NCI-H510A (cell line): ENCODE results near the gene MAP2.
"Not testable (repeated sequence)": the region's sequence is repeated elsewhere in the genome, so short reads cannot be mapped to it uniquely, and the experiment has no call there.

Source experiments
- DNase-seq: peaks from one replicate; lab custom pipeline; 2025; lab: John Stamatoyannopoulos, UW

MAP2 gene

DNA sequence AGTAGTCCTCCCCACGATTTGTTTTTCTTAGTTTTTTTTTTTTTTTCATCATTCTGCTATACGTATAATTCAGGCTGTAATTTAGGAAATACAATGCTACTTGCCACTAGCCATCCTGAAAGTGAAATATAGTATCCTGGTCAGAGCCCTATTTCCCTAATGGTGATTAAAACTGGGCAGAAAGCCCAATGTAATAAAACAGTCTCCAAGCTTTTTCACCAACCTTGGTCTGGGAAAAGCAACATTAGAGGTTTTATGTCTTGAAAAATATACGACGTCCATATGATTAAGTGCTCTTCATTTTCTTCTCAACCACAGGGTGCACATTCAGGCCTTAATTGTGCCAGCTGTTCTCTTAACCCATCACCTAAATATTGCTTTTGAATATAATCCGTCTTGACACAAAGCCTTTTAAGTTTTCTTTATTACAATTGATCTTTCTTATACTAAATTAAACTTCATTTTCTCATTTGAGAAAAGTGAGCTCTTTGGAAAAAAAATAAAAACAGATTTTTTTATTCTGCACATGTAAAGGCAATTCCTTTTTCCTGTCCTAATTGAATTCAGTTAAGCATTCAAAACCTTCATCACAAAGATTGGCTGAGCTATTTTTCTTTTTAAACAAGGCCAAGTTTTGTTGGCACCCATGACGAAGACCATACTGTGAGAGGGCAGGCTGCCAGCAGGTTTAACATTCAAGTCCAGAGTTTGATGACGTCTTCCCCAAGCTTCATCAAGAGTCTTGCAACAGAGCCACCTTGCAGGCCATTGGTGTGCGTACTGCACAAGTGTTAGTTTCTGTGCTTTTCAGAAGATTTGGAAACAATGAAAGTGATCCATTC is 52.7 kb downstream of the MAP2 start:
- DNase-seq, result no peak

DNA sequence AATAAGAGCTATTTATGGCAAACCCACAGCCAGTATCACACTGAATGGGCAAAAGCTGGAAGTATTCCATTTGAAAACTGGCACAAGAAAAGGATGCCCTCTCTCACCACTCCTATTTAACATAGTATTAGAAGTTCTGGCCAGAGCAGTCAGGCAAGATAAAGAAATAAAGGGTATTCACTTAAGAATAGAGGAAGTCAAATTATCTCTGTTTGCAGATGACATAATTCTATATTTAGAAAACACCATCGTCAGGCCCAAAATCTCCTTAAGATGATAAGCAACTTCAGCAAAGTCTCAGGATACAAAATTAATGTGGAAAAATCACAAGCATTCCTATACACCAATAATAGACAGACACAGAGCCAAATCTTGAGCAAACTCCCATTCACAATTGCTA is 68.4 kb downstream of the MAP2 start:
- DNase-seq, result not testable (repeated sequence)

DNA sequence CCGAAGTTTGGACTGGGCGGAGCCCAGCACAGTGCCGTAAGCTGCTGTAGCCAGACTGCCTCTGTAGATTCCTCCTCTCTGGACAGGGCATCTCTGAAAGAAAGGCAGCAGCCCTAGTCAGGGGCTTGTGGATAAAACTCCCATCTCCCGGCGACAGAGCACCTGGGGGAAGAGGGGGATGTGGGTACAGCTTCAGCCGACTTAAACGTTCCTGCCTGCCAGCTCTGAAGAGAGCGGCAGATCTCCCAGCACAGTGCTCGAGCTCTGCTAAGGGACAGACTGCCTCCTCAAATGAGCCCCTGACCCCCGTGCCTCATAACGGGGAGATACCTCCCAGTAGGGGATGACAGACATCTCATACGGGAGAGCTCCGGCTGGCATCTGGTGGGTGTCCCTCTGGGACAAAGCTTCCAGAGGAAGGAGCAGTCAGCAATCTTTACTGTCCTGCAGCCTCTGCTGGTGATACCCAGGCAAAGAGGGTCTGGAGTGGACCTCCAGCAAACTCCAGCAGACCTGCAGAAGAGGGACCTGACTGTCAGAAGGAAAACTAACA is 71.3 kb downstream of the MAP2 start:
- DNase-seq, result not testable (repeated sequence)

DNA sequence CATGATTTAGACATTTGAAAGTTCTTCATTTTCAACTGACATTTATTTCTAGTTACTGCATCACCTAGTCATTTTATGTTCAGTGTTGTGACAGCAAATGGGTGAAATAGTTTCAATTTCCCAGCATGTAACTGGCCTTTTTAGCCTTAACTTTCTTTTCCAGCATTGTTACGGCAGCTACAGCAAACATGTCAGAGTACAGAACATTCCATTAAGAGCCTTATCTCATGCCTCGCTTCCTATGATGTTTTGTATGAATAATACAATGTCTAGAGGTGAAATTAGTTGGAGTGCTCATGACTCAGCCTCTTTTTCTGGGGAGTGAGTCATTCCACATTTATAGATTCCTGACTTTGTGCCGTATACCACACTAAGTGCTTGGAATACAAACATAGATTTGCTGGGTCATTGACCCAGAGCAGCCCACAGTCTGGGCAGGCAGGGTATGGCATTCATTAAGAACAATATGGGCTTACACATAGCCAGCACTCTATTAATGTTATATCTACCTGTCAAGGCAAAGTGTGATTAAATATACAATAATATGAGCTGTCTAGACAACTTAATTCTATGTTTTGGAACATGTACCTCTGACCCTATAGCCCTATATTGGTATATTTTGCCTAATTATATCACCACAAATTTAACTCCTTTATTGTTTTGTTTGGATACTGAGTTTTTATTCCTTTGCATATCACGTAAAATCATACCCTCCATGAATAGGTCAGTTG is 72.2 kb downstream of the MAP2 start:
- no peak for DNase-seq

DNA sequence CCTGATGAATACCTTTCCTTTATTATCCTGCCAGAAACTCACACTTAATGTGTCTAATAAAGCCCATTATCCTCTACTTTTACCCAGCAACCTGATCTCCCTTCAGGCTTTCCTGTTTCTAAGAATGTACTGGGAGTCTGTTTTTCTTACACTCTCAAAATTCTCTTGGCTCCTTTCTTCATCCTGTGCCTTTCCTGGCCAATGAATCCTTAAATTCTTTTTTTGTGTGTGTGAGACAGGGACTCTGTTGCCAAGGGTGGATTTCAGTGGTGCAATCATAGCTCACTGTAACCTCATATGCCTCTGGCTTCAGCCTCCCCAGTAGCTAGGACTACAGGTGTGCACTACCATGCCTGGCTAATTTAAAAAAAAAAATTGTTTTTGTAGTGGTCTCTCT is 72.7 kb downstream of the MAP2 start:
- no peak for DNase-seq

DNA sequence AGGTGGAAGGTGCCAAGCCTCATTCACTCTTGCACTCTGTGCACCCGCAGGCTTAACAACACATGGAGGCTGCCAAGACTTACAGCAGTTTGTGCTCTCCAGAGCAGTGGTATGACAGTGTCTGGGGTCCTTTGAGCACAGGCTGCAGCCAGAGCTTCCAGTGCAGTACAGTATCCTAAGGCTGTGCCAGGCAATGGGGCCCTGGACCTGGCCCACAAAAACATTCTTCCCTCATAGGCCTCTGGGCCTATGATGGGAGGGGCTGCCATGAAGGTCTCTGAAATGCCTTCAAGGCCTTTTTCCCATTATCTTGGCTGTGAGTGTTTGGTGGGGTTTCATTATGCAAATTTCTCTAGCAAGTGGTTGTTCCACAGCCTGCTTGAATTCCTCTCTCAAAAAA is 74.8 kb downstream of the MAP2 start:
- DNase-seq, result no peak

DNA sequence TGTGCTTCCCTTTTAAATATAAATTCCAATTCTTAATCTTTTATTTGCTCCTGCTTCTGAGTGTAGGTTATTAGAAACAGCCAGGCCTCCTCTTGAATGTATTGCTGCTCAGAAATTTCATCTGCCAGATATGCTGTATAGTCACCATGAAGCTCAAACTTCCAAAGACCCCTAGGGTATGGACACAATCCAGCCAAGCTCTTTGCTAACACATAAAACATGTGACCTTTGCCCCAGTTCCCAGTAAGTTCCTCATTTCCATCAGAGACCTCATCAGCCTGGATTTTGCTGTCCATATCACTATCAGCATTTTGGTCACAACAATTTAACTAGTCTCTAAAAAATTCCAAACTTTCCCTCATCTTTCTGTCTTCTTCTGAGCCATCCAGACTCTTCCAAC is 75.2 kb downstream of the MAP2 start:
- DNase-seq, result no peak

DNA sequence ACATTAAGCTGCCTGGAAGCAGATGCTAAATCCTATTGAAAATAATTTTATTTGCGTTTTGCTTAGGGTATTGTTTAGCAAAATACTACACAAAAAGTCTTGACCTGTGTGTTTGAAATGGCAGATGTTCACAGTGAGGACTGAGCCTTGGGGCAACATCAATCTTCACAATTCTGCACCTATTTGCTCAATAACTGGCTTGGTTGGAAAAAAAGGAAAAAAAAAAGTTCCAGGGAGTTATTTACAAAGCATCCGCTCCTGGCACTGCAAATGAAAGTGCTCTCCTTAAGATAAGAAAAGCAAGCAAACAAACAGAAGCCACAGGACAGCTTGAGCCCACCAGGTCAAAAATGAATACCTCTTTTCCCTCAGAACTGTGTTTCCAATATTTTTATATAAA is 77.7 kb downstream of the MAP2 start:
- DNase-seq, result no peak

DNA sequence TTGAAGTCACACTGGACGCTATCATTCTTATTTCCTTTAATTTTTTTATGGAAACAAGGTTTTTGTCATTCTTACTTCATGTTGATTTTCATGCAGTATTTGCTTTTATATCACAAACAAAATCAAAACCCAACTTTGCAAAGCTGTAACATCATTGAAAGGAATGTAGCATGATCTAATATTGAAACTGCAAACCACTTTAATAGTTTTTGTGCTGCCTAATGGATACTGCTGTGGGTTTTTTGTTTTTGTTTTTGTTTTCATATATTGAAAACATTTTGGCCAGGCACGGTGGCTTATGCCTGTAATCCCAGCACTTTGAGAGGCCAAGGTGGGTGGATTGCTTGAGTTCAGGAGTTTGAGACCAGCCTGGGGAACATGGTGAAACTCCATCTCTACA is 81.6 kb downstream of the MAP2 start:
- no peak for DNase-seq

DNA sequence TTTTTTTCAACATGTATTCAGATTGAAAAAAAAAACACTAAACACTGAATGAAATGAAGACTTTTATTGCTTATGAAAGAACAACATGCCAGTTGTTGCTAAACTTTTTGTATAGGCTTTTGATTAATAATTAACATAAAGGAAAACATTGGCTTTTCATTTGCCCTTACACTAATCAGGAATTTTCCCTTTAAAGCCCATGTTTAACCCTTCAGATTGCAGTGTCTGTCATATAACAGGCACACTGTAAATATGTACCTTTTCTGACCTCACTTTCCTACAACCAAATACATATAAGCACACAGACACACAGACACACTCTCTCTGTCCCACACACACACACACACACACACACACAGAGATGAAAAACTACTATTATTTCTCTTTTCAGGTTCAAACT is 84.4 kb downstream of the MAP2 start:
- no peak for DNase-seq

DNA sequence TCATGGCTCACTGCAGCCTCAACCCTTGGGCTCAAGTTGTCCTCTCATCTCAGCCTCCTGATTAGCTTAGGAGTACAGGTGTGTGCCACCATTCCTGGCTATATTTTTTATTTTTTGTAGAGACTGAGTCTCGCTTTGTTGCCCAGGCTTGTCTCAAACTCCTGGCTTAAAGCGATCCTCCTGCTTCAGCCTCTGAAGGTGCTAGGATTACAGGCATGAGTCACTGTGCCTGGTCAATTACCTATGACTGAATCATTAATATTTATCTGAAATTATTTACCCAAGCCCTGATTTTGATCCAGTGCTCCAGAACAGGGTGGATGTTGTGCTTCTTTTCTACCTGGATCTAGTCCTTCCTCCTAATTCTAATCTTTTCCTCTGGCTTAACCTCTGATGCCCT is 87.8 kb downstream of the MAP2 start:
- DNase-seq, result no peak

DNA sequence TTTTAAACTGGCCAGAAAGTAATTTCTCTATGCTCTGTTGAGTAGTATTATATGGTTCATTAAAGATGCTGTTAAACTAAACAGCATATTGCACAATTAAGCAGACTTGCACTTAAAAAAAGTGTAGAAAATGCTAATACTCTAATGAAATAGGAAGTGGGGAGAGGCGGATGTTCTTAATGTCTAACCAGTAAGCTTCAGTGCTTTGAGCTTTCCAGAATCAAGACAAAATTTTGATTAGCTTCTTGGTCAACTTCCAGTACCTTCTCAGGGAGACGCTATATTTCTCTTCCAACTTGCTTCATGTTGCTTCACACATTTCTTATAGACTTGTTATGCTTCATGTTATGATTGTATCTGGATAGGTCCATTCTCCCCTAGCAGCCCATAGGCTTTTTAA is 89.1 kb downstream of the MAP2 start:
- DNase-seq, result no peak

DNA sequence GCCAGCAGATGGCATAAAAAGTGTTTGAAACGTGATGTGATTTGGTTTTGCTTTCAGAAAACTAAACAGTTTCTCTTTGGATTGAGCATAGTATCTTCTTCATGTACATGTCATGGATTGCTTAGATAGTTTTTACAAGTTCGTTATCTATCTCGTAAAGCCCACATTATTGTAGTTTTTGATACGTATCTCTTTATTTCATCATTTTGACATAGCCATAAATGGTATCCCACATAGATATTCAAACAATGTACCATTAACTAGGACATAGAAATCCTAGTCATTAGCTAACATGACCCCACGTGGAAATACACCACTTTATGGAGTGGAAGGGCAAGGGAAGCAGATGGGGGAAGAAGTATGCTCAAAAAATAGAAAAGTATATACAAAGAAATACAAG is 93.6 kb downstream of the MAP2 start:
- DNase-seq, result no peak

DNA sequence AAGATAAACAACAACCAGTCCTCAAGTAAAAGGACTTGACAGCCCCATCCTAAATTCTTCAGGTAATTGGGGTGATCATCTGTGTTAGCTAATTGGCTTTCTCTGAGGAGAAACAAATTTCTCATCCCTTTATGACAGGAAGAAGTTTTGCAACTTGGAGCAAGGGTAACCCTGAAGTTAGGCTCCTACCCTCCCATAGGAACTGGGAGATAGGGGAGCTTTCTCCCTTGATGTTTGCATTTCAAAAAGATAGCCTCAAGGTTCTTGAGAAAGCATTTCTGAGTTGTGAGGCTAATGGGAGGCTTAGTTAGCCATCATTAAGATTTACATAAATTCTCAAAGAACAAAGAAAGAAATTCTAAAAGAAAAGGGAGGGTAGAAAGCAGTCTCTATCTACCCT is 95.4 kb downstream of the MAP2 start:
- no peak for DNase-seq

DNA sequence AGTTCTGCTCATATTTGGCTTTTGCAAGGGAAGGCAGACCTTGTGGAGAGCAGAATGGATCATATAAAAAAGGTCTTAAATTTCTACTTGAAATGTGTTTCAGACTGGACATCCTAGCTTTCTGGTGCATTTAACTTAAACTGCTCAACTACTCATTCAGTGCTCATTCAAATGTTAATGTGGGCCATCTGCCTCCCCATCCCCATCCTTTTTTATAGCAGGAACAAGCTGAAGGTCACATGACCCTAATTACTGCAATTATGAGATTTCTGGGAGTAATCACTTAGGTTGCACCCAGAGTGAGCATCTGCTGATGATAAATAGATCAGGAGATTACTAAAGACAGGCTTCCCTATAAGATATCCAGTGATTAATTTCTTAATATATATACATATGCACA is 96.1 kb downstream of the MAP2 start:
- DNase-seq, result no peak

DNA sequence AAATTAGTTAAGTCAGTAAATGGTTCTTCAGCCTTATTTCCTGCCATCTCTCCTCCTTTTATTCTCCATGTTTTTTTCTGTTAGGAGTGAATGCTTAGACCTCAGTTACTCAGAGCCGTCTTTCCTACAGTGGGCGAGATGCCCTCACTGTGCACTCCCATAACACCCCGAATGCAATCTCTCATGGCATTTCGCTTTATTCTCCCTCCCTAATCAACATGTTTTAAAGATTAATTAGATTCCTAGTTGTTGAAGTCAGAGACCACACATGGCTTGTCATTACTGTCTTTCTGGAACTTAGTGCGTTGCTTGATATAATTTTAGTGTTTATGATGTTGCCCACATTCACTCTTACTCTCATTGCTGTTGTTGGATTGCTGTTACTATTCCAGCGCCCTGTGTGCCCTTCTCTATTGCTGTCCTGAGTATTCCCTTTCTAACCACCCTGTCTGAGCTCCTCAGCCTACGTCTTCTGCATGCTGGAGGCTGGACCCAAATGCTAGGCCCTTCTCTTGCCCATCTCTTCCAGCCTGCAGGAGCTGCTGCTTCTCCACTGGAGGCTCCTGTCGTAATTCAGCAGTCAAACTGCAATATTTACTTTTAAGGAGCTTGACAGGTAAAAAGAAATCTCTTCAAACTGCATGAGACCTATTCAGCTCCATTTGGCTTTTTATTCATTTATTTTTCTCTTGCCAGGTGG is 99.3 kb downstream of the MAP2 start:
- DNase-seq, result no peak

DNA sequence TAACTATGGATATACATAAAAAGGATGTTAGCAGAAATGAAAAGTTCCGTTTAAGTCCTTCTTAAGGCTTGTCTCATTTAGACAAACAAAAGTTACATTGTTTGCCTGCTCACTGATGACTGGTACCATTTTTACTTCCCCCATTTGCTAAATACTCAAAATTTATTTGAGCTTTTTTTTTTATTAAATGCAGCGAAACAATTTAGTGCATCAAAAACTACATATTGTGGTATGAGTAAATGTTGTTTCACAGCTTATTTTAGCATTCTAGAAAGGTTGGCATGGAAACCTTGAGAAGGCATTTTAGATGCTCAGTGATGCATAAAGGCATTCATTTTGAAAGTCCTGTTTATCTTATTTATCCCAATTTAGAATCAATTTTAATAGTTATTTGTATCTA is 100.0 kb downstream of the MAP2 start:
- DNase-seq, result no peak

DNA sequence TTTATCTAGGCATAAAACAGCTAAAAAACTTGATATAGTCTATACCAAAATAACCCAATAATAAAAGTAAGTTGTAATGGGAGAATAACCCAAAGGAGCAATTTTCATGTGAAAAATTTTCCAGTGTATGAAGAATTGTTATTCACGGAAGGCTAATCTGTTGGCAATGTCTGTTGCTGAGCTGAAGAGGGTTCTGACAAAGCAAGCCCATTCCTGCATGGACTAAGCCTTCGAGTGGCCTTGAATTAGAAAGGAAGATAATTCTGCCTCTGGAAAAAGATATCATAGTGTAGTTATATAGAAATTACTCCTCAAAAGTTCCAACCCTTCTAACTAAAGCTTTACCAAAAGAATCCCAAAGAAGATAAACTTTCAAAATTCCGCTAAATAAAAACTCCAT is 101.5 kb downstream of the MAP2 start:
- no peak for DNase-seq

DNA sequence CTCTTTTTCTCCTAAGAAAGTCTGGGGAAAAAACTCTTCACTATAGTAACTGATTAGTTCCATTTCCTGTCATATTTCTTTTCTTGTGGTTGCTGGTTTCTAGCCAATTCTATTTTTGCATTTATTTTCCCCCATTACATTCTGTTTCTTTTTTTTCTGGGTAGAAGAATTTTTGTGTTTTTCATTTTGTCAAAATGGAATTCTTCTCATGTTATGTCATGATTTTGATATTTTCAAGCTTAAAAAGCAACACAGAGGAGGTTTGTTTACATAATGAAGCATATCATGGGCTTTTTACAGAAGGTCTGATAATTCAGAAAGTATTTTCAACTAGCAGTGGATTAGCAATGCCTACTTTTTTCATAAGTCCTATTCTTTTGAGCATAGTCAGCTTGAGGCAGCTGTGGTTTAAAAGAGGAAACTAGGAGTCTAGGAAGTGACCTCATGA is 102.0 kb downstream of the MAP2 start:
- DNase-seq, result no peak

DNA sequence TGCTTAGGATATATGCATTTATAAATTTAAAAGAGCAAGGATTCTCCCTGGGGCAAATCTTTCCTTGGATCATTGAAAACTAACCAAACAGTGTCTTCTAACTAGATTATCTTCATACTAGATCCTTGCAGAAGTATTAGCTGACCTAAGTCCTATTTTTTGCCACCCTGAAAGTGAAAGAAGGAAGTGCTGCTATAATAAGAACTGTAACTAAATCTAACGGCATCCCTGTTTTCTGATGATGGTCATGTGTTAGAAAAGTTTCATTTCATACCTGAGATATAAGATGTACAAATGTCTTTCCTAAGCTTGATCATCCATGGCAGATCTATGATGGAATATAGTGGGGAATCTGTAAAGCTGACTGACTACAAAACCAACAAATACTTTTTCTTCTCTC is 102.7 kb downstream of the MAP2 start:
- DNase-seq, result no peak

DNA sequence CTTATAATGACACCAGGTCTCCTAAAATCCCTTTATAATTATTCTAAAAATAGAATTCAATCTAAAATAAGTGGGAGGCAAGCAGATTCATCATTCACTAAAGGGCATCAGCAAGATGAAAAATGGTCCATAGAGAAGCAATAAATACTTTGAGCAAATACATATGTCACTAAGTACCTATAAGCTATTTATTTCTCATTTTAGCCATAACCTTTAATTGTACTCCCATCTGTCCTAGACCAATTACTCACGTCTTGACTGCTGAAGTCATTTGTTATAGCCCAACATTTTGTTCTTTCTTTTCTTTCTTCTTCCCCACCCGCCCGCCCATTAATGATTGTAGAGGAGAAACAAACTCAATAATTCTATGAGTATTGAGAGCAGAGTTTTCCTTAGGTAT is 105.7 kb downstream of the MAP2 start:
- DNase-seq, result no peak

DNA sequence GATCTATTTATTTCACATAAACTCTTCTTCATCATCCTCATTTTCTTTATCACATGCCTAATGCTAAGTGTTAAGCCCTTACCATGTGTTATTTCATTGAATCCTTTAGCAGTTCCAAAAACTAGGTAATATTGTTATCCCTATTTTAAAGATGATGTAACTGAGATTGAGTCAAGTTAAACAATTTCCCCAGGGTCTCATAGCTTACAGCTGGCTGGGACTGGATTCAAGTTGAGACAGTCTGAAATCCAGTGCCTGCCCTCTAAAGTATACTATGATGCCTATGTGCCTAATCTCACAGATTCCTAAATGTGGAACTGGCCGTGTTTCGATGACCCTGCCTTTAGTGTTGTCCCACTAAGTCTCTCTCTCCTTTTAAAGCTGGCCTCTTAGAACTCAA is 108.5 kb downstream of the MAP2 start:
- no peak for DNase-seq

DNA sequence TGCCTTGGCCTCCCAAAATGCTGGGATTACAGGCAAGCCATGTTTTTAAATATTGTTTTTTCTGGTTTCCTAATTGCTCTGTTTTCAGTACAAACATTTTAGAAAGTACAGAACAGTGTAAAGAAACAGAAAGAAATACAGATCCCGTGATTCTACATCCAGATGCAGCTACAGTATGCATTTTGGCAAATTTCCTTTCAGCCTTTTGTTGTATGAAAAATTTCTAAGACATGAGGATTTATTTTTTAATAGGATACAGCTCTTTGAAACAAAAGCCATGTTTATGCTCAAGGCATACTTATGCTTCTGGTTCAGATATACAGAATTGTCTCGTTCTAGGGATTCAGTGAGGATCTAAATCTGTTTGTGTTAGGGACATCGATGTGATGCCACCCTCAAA is 109.5 kb downstream of the MAP2 start:
- no peak for DNase-seq
